BJ (cell line): ENCODE results near the gene TTC5. TPM values are rescaled to one million over a fixed set of nuclear protein-coding genes. Genes with fewer than 3 reads are reported as not detected.

ENCODE experiments used
- CTCF ChIA-PET: fragments of 350-600 bp; formaldehyde crosslinking; extraction: SDS; loops from one replicate; lab custom pipeline; 2021; ENCODE audit warnings: antibody characterized with exemption, inconsistent platforms; lab: Yijun Ruan, JAX
- POLR2A ChIA-PET: fragments of 300-600 bp; sonication (Branson Sonifier 250); formaldehyde crosslinking; extraction: SDS; loops from one replicate; lab custom pipeline; 2021; ENCODE audit warnings: antibody characterized with exemption; lab: Charles Lee
- DNase-seq: peaks from one replicate; pipeline ENCODE4 v3.0.0-alpha.2; 2011; ENCODE audit warnings: low read depth
- H3K27me3 ChIP-seq: 2 replicates; pipeline ENCODE4 v1.6.0; 2011; ENCODE audit warnings: low read length; ENCODE audit not compliant: control insufficient read depth, insufficient read depth
- H3K36me3 ChIP-seq: 2 replicates; pipeline ENCODE4 v1.5.1; 2011; ENCODE audit warnings: low read length; ENCODE audit not compliant: control insufficient read depth, insufficient read depth
- H3K4me3 ChIP-seq: 2 replicates; pipeline ENCODE4 v1.5.1; 2011; ENCODE audit warnings: low read depth, mild to moderate bottlenecking, control low read depth, low read length
- CTCF ChIP-seq: IDR thresholded peaks from 2 replicates; pipeline ENCODE4 v1.5.1; 2011; ENCODE audit warnings: low read depth, mild to moderate bottlenecking, control low read depth, inconsistent platforms, low read length, moderate library complexity; ENCODE audit not compliant: insufficient read depth
- polyA plus RNA-seq: library from polyadenylated mRNA; depleted of rRNA; stranded (reverse); fragments of >200 nt; gene quantifications from 2 replicates; pipeline ENCODE4 v1.2.3, GENCODE V29; 2011

Gene TTC5
- polyA plus RNA-seq, 1 experiment, result 11.4 TPM

- ChIA-PET CTCF (interaction anchor here (0.6 to 3.3 kb wide), 4 partner anchors 8 to 348 kb away, joined by 4 to 25 read pairs (median 6); partner anchors contain the start of gene PARP2), POLR2A (no interaction called here)
Observed at GRCh38 chr14:20334017-20334416, 28.3 kb upstream of the TTC5 start.

GRCh38 chr14:20333494-20333841 is 27.7 kb upstream of the TTC5 start:
- TF ChIP-seq CTCF, result no peak
- Histone ChIP-seq H3K4me3 (peak overlapping the region; percentile 66), H3K36me3 (no peaks in the 10 kb centered on the region), H3K27me3 (no peaks in the 10 kb centered on the region)
- CTCF ChIA-PET, result interaction anchor here (1.6 to 3.3 kb wide), 3 partner anchors 9 to 348 kb away, joined by 4 to 25 read pairs (median 8); partner anchors contain the start of gene PARP2
- DNase-seq, result no peak
- POLR2A ChIA-PET, result no interaction called here

More at GRCh38 chr14:20334017-20334416, 28.3 kb upstream of the TTC5 start:
- DNase-seq, result no peak
- no peaks in the 10 kb centered on the region for H3K36me3 ChIP-seq
- no peak overlapping the region for H3K4me3 ChIP-seq
- no peak for TF ChIP-seq CTCF
- H3K27me3 ChIP-seq, result no peaks in the 10 kb centered on the region

- H3K4me3 ChIP-seq, result peak within 1 kb of the TSS; percentile 66
- no peak for TF ChIP-seq CTCF
- ChIA-PET CTCF (interaction anchor here (0.8 to 3.3 kb wide), 6 partner anchors 9 to 349 kb away, joined by 3 to 25 read pairs (median 6); partner anchors contain the start of gene PARP2), POLR2A (interaction anchor here (0.6 kb wide), 1 partner anchor 10 kb away, joined by 3 read pairs; the partner anchor contains the start of gene PARP2)
- no peaks in the 10 kb centered on the region for H3K27me3 ChIP-seq
- DNase-seq, result peak; percentile 73
- H3K36me3 ChIP-seq, result no peaks in the 10 kb centered on the region
Observed at GRCh38 chr14:20332788-20333493, 27.2 kb upstream of the TTC5 start, which contains the start of gene CCNB1IP1. Gene CCNB1IP1, minus strand, starts transcription at chr14:20333279. Its CDS starts 16,756 bp downstream, at chr14:20316523.

- TF ChIP-seq CTCF, result no peak
- Histone ChIP-seq H3K4me3 (peak overlapping the region; percentile 66), H3K36me3 (no peaks in the 10 kb centered on the region), H3K27me3 (no peaks in the 10 kb centered on the region)
- ChIA-PET CTCF (interaction anchor here (0.8 to 3.3 kb wide), 5 partner anchors 10 to 281 kb away, joined by 3 to 25 read pairs (median 8); partner anchors contain the start of gene PARP2), POLR2A (no interaction called here)
- no peak for DNase-seq
Observed at GRCh38 chr14:20332431-20332787, 26.7 kb upstream of the TTC5 start.

GRCh38 chr14:20331053-20331613 is 25.4 kb upstream of the TTC5 start:
- H3K27me3 ChIP-seq, result no peaks in the 10 kb centered on the region
- DNase-seq, result no peak
- CTCF ChIA-PET, result interaction anchor here (2.0 to 3.3 kb wide), 3 partner anchors 11 to 283 kb away, joined by 5 to 25 read pairs (median 9); partner anchors contain the start of gene PARP2
- no peak for TF ChIP-seq CTCF
- no peak overlapping the region for H3K4me3 ChIP-seq
- POLR2A ChIA-PET, result no interaction called here
- peaks cover 2% of the 10 kb centered on the region; the same call in 1 of the 2 replicates for H3K36me3 ChIP-seq
